ENCODE data around the gene ASB14. TPM values are rescaled to one million over a fixed set of nuclear protein-coding genes. Genes with fewer than 3 reads are reported as not detected.
"Not testable (repeated sequence)": the region's sequence is repeated elsewhere in the genome, so short reads cannot be mapped to it uniquely, and the experiment has no call there.

ASB14 gene
- total RNA-seq, 1 donor from 2014 or later, result not detected

- Mint-ChIP-seq H3K27ac (no peak overlapping the region), H3K4me3 (ENCODE audit: low read depth) (no peak overlapping the region), H3K4me1 (ENCODE audit: low read depth) (peaks cover 5% of the 10 kb centered on the region), H3K27me3 (peaks cover 2% of the 10 kb centered on the region), H3K9me3 (ENCODE audit: low read depth) (peaks cover 9% of the 10 kb centered on the region), H3K36me3 (ENCODE audit: insufficient read depth) (peaks cover 1% of the 10 kb centered on the region)
- DNase-seq (ENCODE audit: low spot score, unreplicated experiment), result no peak
- no peak for TF ChIP-seq CTCF (IDR thresholded peaks at IDR 0.05; ENCODE audit: unreplicated experiment)
Measured at GRCh38 chr3:57314204-57314603, 21.7 kb upstream of the ASB14 start.

- H3K36me3 Mint-ChIP-seq (ENCODE audit: insufficient read depth), result no peaks in the 10 kb centered on the region
- peaks cover 7% of the 10 kb centered on the region for H3K27me3 Mint-ChIP-seq
- no peak for TF ChIP-seq CTCF (IDR thresholded peaks at IDR 0.05; ENCODE audit: unreplicated experiment)
- DNase-seq (ENCODE audit: low spot score, unreplicated experiment), result no peak
- peaks cover 5% of the 10 kb centered on the region for H3K4me1 Mint-ChIP-seq (ENCODE audit: low read depth)
- H3K27ac Mint-ChIP-seq, result no peak overlapping the region
- no peak overlapping the region for H3K4me3 Mint-ChIP-seq (ENCODE audit: low read depth)
- H3K9me3 Mint-ChIP-seq (ENCODE audit: low read depth), result no peaks in the 10 kb centered on the region
Measured at GRCh38 chr3:57309769-57310360, 17.4 kb upstream of the ASB14 start.

GRCh38 chr3:57303520-57303919, 11.0 kb upstream of the ASB14 start:
- H3K4me1 Mint-ChIP-seq (ENCODE audit: low read depth), result not testable (repeated sequence)

GRCh38 chr3:57298041-57298440, 5.6 kb upstream of the ASB14 start:
- no peak for TF ChIP-seq CTCF (IDR thresholded peaks at IDR 0.05; ENCODE audit: unreplicated experiment)
- Mint-ChIP-seq H3K9me3 (ENCODE audit: low read depth) (no peaks in the 10 kb centered on the region), H3K36me3 (ENCODE audit: insufficient read depth) (no peaks in the 10 kb centered on the region), H3K4me1 (ENCODE audit: low read depth) (no peaks in the 10 kb centered on the region), H3K27ac (no peak overlapping the region), H3K4me3 (ENCODE audit: low read depth) (no peak overlapping the region), H3K27me3 (peaks cover 7% of the 10 kb centered on the region)
- no peak for DNase-seq (ENCODE audit: low spot score, unreplicated experiment)

More at GRCh38 chr3:57303520-57303919, 11.0 kb upstream of the ASB14 start:
- H3K27me3 Mint-ChIP-seq, result peaks cover 11% of the 10 kb centered on the region
- H3K36me3 Mint-ChIP-seq (ENCODE audit: insufficient read depth); H3K9me3 Mint-ChIP-seq (ENCODE audit: low read depth); H3K27ac Mint-ChIP-seq; DNase-seq (ENCODE audit: low spot score, unreplicated experiment); H3K4me3 Mint-ChIP-seq (ENCODE audit: low read depth): not testable (repeated sequence)

GRCh38 chr3:57292897-57293526, 527 bp upstream of the ASB14 start:
- DNase-seq (ENCODE audit: low spot score, unreplicated experiment), result no peak
- Mint-ChIP-seq H3K36me3 (ENCODE audit: insufficient read depth) (no peaks in the 10 kb centered on the region), H3K27ac (no peak overlapping the region), H3K27me3 (peaks cover 2% of the 10 kb centered on the region), H3K9me3 (ENCODE audit: low read depth) (no peaks in the 10 kb centered on the region), H3K4me3 (ENCODE audit: low read depth) (no peak overlapping the region), H3K4me1 (ENCODE audit: low read depth) (no peaks in the 10 kb centered on the region)
- no peak for TF ChIP-seq CTCF (IDR thresholded peaks at IDR 0.05; ENCODE audit: unreplicated experiment)

GRCh38 chr3:57288403-57288802, 4.1 kb downstream of the ASB14 start:
- Mint-ChIP-seq H3K27me3 (no peaks in the 10 kb centered on the region), H3K9me3 (ENCODE audit: low read depth) (peaks cover 7% of the 10 kb centered on the region), H3K36me3 (ENCODE audit: insufficient read depth) (no peaks in the 10 kb centered on the region), H3K27ac (no peak overlapping the region), H3K4me1 (ENCODE audit: low read depth) (no peaks in the 10 kb centered on the region), H3K4me3 (ENCODE audit: low read depth) (no peak overlapping the region)
- TF ChIP-seq CTCF (IDR thresholded peaks at IDR 0.05; ENCODE audit: unreplicated experiment), result no peak
- DNase-seq (ENCODE audit: low spot score, unreplicated experiment), result no peak

Data from progenitor cell of endocrine pancreas (in vitro differentiated cells).